ENCODE measurements around the gene AFTPH. TPM values are rescaled to one million over a fixed set of nuclear protein-coding genes. Genes with fewer than 3 reads are reported as not detected.

Gene AFTPH
- total RNA-seq, 1 donor from 2014 or later = 13.0 TPM

DNA sequence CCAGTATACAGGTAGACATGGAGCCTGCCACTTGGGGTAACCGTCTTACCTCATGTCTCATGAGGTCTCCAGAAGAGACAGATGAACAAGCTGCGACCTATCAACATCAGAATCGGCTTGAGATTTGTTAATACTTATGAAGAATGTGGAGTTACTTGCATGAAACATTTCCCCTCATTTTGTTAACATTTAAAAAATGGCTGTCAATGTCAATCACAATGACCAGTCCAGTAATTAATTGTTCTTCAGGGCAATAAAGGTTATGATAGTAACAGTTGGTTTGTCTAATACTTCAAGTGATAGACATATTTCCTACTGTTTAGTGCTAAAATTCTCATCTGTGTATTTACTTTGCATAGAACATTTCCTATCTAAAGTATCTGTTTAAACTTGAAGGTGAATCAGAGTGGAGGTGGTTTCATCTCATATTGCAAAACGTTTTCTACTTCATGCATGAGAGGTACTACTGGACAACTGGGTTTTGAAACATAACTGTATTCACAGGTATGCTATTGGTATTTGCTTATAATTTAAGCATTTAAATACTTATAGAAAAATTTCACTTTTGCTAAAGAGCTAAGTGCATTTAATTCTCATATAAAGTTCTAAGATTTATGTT, 114.5 kb downstream of the AFTPH start:
- DNase-seq (no peak), ATAC-seq (no peak)
- intact Hi-C loops (cut with micrococcal nuclease) = no loop called here

DNA sequence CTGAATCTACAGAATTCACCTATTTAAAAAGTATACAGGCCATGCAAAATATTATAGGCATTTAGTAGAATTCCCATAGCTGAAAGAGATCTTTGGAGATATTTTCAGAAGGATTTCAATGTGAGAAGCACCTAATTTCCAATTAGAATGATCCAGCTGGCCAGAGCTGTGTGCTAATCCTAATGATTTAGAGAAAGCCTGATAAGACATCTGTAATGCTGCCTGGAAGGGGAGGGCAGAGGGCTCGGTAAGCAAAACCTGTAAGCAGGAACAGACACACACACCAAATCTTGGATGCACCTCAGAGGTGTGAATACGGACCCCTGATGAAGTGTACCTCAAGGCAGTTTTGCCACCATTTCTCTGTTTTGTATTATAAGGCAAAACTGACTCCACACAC, 115.6 kb downstream of the AFTPH start:
- ATAC-seq = no peak
- intact Hi-C loops (cut with micrococcal nuclease) = no loop called here
- DNase-seq = no peak

DNA sequence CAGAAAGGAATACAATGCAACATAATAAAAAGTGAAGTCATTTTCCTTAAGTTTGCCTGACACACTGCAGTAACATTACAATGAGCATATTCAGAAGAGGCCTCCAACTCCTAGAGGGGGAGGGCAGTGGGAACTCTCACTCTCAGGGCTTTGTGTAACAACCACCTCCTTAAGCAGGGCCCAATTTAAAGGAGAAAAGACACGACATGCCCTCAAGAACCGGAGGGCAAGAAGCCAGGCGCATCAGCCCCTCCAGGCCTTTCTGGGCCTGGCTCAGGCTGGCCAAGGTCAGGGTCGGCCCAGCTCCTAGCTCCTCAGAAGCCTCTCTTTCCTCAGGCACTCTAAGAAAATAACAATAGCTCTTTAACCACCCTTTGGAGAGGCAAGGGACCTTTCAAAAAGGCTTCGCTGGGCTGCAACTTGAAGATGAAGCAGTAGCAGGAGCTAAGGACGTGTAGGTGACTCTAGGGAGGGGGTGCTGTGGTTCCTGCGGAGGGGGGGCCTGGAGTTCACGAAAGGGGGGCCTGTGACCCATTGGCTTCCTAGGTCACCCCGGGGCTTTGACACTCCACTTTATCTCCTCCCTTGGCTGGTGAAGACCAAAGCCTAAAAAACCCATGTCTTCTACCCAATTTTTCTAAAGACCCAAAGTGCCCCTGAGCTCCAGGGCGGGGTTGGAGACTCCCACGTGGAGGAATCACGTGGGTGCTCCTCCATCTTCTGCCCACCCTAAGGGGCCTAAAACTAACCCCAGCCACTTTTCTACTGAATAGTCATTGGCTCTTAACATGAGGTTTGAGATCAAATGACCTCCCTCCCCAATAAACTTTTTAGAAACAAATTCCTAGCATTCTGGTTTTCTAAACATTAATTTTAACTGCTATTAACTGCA, 116.3 kb downstream of the AFTPH start:
- DNase-seq = no peak
- intact Hi-C loops (cut with micrococcal nuclease) = no loop called here
- ATAC-seq = no peak

DNA sequence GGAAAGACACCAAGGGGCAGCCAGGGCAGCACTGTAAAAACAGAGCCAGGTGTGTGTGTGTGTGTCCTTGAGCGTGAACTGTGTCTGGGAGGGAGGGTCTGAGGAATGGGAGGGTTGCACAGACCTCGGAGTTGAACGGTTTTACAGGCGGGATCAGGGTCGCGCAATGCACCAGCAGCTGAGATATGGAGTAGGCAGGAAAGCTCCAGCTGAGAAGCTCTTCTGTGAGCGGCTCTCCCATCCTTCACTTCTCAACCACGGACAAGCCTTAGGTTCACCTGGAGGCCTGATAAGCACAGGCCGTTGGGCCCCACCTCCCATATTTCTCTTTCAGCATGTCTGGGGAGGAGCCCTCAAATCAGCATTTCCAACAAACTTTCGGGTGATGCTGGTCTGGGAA, 117.5 kb downstream of the AFTPH start:
- DNase-seq (no peak), ATAC-seq (no peak)
- intact Hi-C loops (cut with micrococcal nuclease) = no loop called here

Small RNA genes lying within 50 kb of the gene (microRNA-seq; reads per million reads assigned to microRNA genes)
- not detected for gene MIR4434 (ENCODE audit: borderline number of aligned reads)

Other genes starting within 250 kb of the AFTPH start
- 5.8 TPM for gene LGALSL, start 70.2 kb upstream of the AFTPH start, total RNA-seq
- 14.6 TPM for gene SERTAD2, start 129.6 kb downstream of the AFTPH start, total RNA-seq

Measured in left ventricle myocardium superior (tissue), 1 donor.